K562 (cell line): ENCODE results near the gene CPED1. TPM values are rescaled to one million over a fixed set of nuclear protein-coding genes. Genes with fewer than 3 reads are reported as not detected.

Experiments used
- ATAC-seq: fragments of 200-7000 bp; cut with Tn5 transposase; 3 replicates; pipeline ENCODE4 v1.9.1; 2020; ENCODE audit warnings: moderate library complexity
- BruUV-seq: library from RNA; stranded (reverse); fragments of 400-500 nt; replicated peaks from 2 replicates; lab custom pipeline; 2021; lab: Mats Ljungman, UMichigan
- CTCF ChIA-PET: fragments of 300-600 bp; formaldehyde crosslinking; extraction: SDS; loops from one replicate; lab custom pipeline; 2021; ENCODE audit warnings: low intra/inter-chr PET ratio; lab: Yijun Ruan, JAX
- POLR2A ChIA-PET: fragments of 300-600, 350-650 bp; sonication (Branson Sonifier 250); formaldehyde crosslinking; extraction: SDS; loops from one replicate; lab custom pipeline; 2021; ENCODE audit warnings: antibody characterized with exemption, inconsistent platforms; lab: Yijun Ruan, JAX
- DNase-seq, 4 experiments: peaks; one replicate each; pipeline versions ENCODE4 v3.0.0 to v3.0.0-alpha.2; 2011 to 2018; ENCODE audit warnings: low spot score in 3 of 4, mixed read lengths in 3 of 4; ENCODE audit errors: extremely low read depth in 1 of 4
- FAIRE-seq: peaks from 2 replicates; lab custom pipeline; 2011; peaks lifted over from hg19 to GRCh38; lab: Jason Lieb, UNC
- H2AFZ ChIP-seq: 2 replicates; pipeline ENCODE4 v1.6.0; 2011; ENCODE audit warnings: low read depth, low read length, control low read depth, inconsistent platforms
- H3K27ac ChIP-seq: fragments of 200-600 bp; 3 replicates; pipeline ENCODE4 v1.8.0; 2011; ENCODE audit warnings: low read depth, mild to moderate bottlenecking, control low read depth, inconsistent platforms, low read length, moderate library complexity, mixed read lengths; ENCODE audit errors: extremely low read depth
- H3K27me3 ChIP-seq, 2 experiments: fragments of 300-600 bp in 1 of 2; 2 replicates in 1 of 2; 3 replicates in 1 of 2; pipeline versions ENCODE4 v1.6.0 to v1.8.0; 2011; ENCODE audit warnings: inconsistent platforms in 2 of 2, low read length in 2 of 2, mild to moderate bottlenecking in 1 of 2, mixed read lengths in 1 of 2, moderate library complexity in 1 of 2; ENCODE audit not compliant: control insufficient read depth in 2 of 2, insufficient read depth in 2 of 2
- H3K36me3 ChIP-seq: fragments of 300-600 bp; 3 replicates; pipeline ENCODE4 v1.8.0; 2011; ENCODE audit warnings: mild to moderate bottlenecking, low read length, inconsistent platforms; ENCODE audit not compliant: control insufficient read depth, insufficient read depth
- H3K4me1 ChIP-seq, 2 experiments: fragments of 200-600 bp in 1 of 2; replicated peaks in 1 of 2; 2 replicates in 1 of 2; 3 replicates in 1 of 2; pipeline versions ENCODE4 v1.5.1 to v1.8.0; 2011; ENCODE audit warnings: inconsistent platforms in 2 of 2, low read length in 2 of 2, mild to moderate bottlenecking in 1 of 2, mixed read lengths in 1 of 2, moderate library complexity in 1 of 2; ENCODE audit not compliant: control insufficient read depth in 2 of 2, insufficient read depth in 2 of 2
- H3K4me2 ChIP-seq: 2 replicates; pipeline ENCODE4 v1.6.1; 2011; ENCODE audit warnings: low read length, control low read depth, inconsistent platforms, mixed read lengths; ENCODE audit not compliant: insufficient read depth
- H3K4me3 ChIP-seq: fragments of 200-600 bp; sonication (generic), shearing (Covaris generic); 2 replicates; pipeline ENCODE4 v1.5.1; 2016; ENCODE audit warnings: control low read depth, inconsistent platforms
- H3K79me2 ChIP-seq: fragments of 200-600 bp; 3 replicates; pipeline ENCODE4 v1.8.0; 2011; ENCODE audit warnings: low read length, inconsistent platforms; ENCODE audit not compliant: control insufficient read depth, insufficient read depth
- H3K9ac ChIP-seq, 2 experiments: 2 replicates each; pipeline versions ENCODE4 v1.6.0 to v1.6.1; 2011; ENCODE audit warnings: low read depth in 2 of 2, low read length in 2 of 2, control low read depth in 1 of 2, inconsistent platforms in 1 of 2, mild to moderate bottlenecking in 1 of 2, mixed read lengths in 1 of 2; ENCODE audit not compliant: insufficient read depth in 1 of 2
- H3K9me1 ChIP-seq: one replicate; pipeline ENCODE4 v1.6.0; 2011; ENCODE audit warnings: inconsistent platforms, mild to moderate bottlenecking, low read length, moderate library complexity; ENCODE audit not compliant: control insufficient read depth, insufficient read depth
- H3K9me3 ChIP-seq: replicated peaks from 2 replicates; pipeline ENCODE4 v1.5.1; 2011; ENCODE audit warnings: low read depth, low read length, inconsistent platforms; ENCODE audit not compliant: control insufficient read depth, insufficient read depth
- H4K20me1 ChIP-seq: replicated peaks from 2 replicates; pipeline ENCODE4 v1.6.1; 2011; ENCODE audit warnings: low read length, inconsistent platforms, mixed read lengths; ENCODE audit not compliant: control insufficient read depth, insufficient read depth
- ARNT ChIP-seq, 2 experiments: fragments of 450-650 bp; IDR thresholded peaks; 2 replicates each; pipeline ENCODE4 v1.6.1; 2016; ENCODE audit warnings: mild to moderate bottlenecking in 1 of 2
- CEBPB ChIP-seq: fragments of 450-650 bp; IDR thresholded peaks from 2 replicates; pipeline ENCODE4 v1.6.1; 2016; ENCODE audit warnings: missing genetic modification characterization, missing compliant biosample characterization
- CHD4 ChIP-seq: fragments of 200-600 bp; sonication (generic); IDR thresholded peaks from 3 replicates; pipeline ENCODE4 v1.6.1; 2012; ENCODE audit warnings: low read depth, mild to moderate bottlenecking, mixed read lengths, low read length, inconsistent platforms; ENCODE audit not compliant: insufficient read depth, insufficient replicate concordance, poor library complexity, severe bottlenecking
- ERF ChIP-seq: fragments of 450-650 bp; formaldehyde crosslinking; IDR thresholded peaks from 2 replicates; pipeline ENCODE4 v1.4.0; 2020; ENCODE audit warnings: mild to moderate bottlenecking, mixed read lengths
- FOXA3 ChIP-seq, 2 experiments: fragments of 450-650 bp in 1 of 2; sonication (generic) in 1 of 2; formaldehyde crosslinking; IDR thresholded peaks in 1 of 2; conservative IDR thresholded peaks in 1 of 2; 2 replicates each; pipeline versions ENCODE4 v1.4.0 to v1.8.0; 2020 to 2022; ENCODE audit warnings: mild to moderate bottlenecking in 2 of 2, missing genetic modification reagents in 1 of 2
- FOXP1 ChIP-seq: sonication (generic); formaldehyde crosslinking; IDR thresholded peaks from 2 replicates; pipeline ENCODE4 v1.8.0; 2022; ENCODE audit warnings: mild to moderate bottlenecking, missing genetic modification reagents
- GMEB1 ChIP-seq: fragments of 250-450 bp; sonication (Bioruptor Pico); IDR thresholded peaks from 2 replicates; pipeline ENCODE4 v1.4.0; 2020; ENCODE audit warnings: mild to moderate bottlenecking
- HDAC3 ChIP-seq: fragments of 450-650 bp; IDR thresholded peaks from 2 replicates; pipeline ENCODE4 v1.6.1; 2018; ENCODE audit warnings: borderline replicate concordance, mild to moderate bottlenecking, moderate library complexity; ENCODE audit not compliant: partially characterized antibody
- HDGF ChIP-seq: fragments of 450-650 bp; IDR thresholded peaks from 2 replicates; pipeline ENCODE4 v1.6.1; 2016
- PHB2 ChIP-seq: fragments of 450-650 bp; IDR thresholded peaks from 2 replicates; pipeline ENCODE4 v1.6.1; 2017; ENCODE audit warnings: low read depth
- RBM39 ChIP-seq: fragments of 200-400 bp; formaldehyde crosslinking; optimal IDR thresholded peaks from 2 replicates; pipeline ENCODE3; 2018; ENCODE audit warnings: low read depth, low read length
- SP2 ChIP-seq: IDR thresholded peaks from 2 replicates; pipeline ENCODE4 v1.6.1; 2011; ENCODE audit warnings: mild to moderate bottlenecking, low read depth, low read length, moderate library complexity; ENCODE audit not compliant: poor library complexity, severe bottlenecking; ENCODE audit errors: extremely low read depth
- TCF3 ChIP-seq: sonication (generic); formaldehyde crosslinking; IDR thresholded peaks from 2 replicates; pipeline ENCODE4 v1.4.0; 2020; ENCODE audit warnings: mild to moderate bottlenecking, missing genetic modification reagents
- VEZF1 ChIP-seq: fragments of 200-800 bp; sonication (Bioruptor generic); IDR thresholded peaks from 2 replicates; pipeline ENCODE4 v1.6.1; 2017; ENCODE audit warnings: missing genetic modification characterization, missing compliant biosample characterization
- ZFX ChIP-seq: sonication (generic); formaldehyde crosslinking; IDR thresholded peaks from 2 replicates; pipeline ENCODE4 v1.8.0; 2022; ENCODE audit warnings: mild to moderate bottlenecking, missing genetic modification reagents, moderate library complexity
- ZNF311 ChIP-seq: fragments of 250-450 bp; sonication (Bioruptor Pico); IDR thresholded peaks from 2 replicates; pipeline ENCODE4 v1.4.0; 2020; ENCODE audit warnings: mild to moderate bottlenecking, moderate library complexity
- ZNF431 ChIP-seq: sonication (generic); formaldehyde crosslinking; IDR thresholded peaks from 2 replicates; pipeline ENCODE4 v1.8.0; 2022; ENCODE audit warnings: mild to moderate bottlenecking, missing genetic modification reagents
- WGBS: fragments of 100-300 bp; shearing (Covaris generic); methylation state at CpG from one replicate; pipeline ENCODE4 v1.1.6; 2016; ENCODE audit warnings: low coverage, mixed read lengths; ENCODE audit not compliant: insufficient coverage; ENCODE audit errors: missing lambda C conversion rate; 5-methylcytosine and 5-hydroxymethylcytosine counted together
- in situ Hi-C: fragments of 300-500 bp; cut with MboI; formaldehyde crosslinking; loops from 4 replicates; pipeline ENCODE4 v1.15.0; 2018; ENCODE audit warnings: inconsistent platforms, mixed read lengths
- intact Hi-C: fragments of 100-400 bp; cut with micrococcal nuclease; formaldehyde crosslinking; loops from 2 replicates; pipeline ENCODE4 v1.14.2; 2022
- polyA plus RNA-seq, 8 experiments: library from polyadenylated mRNA; depleted of rRNA in 4 of 8; stranded (reverse) in 5 of 8; unstranded in 3 of 8; fragments of >200 nt; fragmentation: Nextera tagmentation in 2 of 8; fragmentation: Illumina TruSeq in 1 of 8; extraction: Ambion mirVana in 2 of 8; extraction: Trizol in 1 of 8; gene quantifications; 2 replicates each; pipeline versions ENCODE4 v1.2.1 to v1.2.3, GENCODE V29; 2011 to 2014; ENCODE audit warnings: inconsistent platforms in 1 of 8, missing spikeins in 1 of 8
- total RNA-seq, 7 experiments: library from RNA; depleted of rRNA in 6 of 7; stranded (reverse); fragments of >200 nt in 6 of 7; fragmentation: Illumina TruSeq in 2 of 7; extraction: Trizol in 2 of 7; gene quantifications; 2 replicates each; pipeline versions ENCODE4 v1.2.1 to v1.2.3, GENCODE V29; 2011 to 2021; ENCODE audit warnings: low replicate concordance in 1 of 7

Gene CPED1
- total and polyA plus RNA-seq, 9 of the 15 experiments (the other 6 are each of a cell fraction or from before 2014, with no cell fraction given), result 195 to 393 (median 290) TPM

- TF ChIP-seq SP2 (no peak), FOXA3 (CRISPR knock-in tag; conservative IDR thresholded peaks at IDR 0.05 in 1 of 2, IDR thresholded peaks at IDR 0.05 in 1 of 2) (peak in 1 of 2 experiments; percentile 85; a peak in 2 of 4 replicates), ZFX (CRISPR knock-in tag) (no peak), ZNF311 (no peak)
These were observed 37.8 kb upstream of the CPED1 start, which contains the start of gene ING3 (continued) for GRCh38 chr7:120950539-120951308.

GRCh38 chr7:120951309-120951699 is 37.2 kb upstream of the CPED1 start:
- no peaks in the 10 kb centered on the region for H3K27me3 ChIP-seq
- peaks cover 30% of the 10 kb centered on the region for H3K79me2 ChIP-seq
- no peaks in the 10 kb centered on the region for H4K20me1 ChIP-seq
- H2AFZ ChIP-seq, result peak overlapping the region; percentile 89
- H3K9ac ChIP-seq, result peak overlapping the region; percentile 90 to 97
- in situ Hi-C loops (no loop called here), intact Hi-C loops (loop anchor here (5.0 kb wide), 1 partner anchor 446 kb away; the partner anchor contains the start of gene FAM3C)
- H3K4me2 ChIP-seq, result peak overlapping the region; percentile 99
- under 1% methylated on average over 8 of the region's 8 CpGs for WGBS
- no TSS peak for BruUV-seq
- H3K9me1 ChIP-seq, result no peaks in the 10 kb centered on the region
- POLR2A ChIA-PET, result interaction anchor here (0.6 to 2.4 kb wide), 25 partner anchors 8 to 596 kb away, joined by 3 to 23 read pairs (median 4); partner anchors contain the start of gene CPED1
- no peak for ATAC-seq
- H3K27ac ChIP-seq, result peak overlapping the region; percentile 95
- H3K4me3 ChIP-seq, result peak overlapping the region; percentile 55
- no peak for DNase-seq
- peaks cover 45% of the 10 kb centered on the region for H3K36me3 ChIP-seq
- CTCF ChIA-PET, result interaction anchor here (0.6 kb wide), 1 partner anchor 157 kb away, joined by 3 read pairs; no protein-coding TSS in a partner anchor
- peaks cover 0 to 5% of the 10 kb centered on the region in 2 experiments; a peak in 2 of 5 replicates for H3K4me1 ChIP-seq
- FAIRE-seq, result no peak
- no peaks in the 10 kb centered on the region for H3K9me3 ChIP-seq
- TF ChIP-seq VEZF1 (CRISPR knock-in tag) (no peak), ARNT (IDR thresholded peaks at IDR 0.05) (0 out of 4 replicates have a peak, but pooled peaks of 1 of the 2 experiments have one; percentile 55), CHD4 (no peak), PHB2 (no peak), CEBPB (tag) (peak; percentile 54; the same call in 1 of the 2 replicates), HDAC3 (peak; percentile 19), HDGF (peak; percentile 19; the same call in 1 of the 2 replicates), TCF3 (CRISPR knock-in tag) (0 out of 2 replicates have a peak, but pooled peaks have one; percentile 3), FOXP1 (CRISPR knock-in tag) (no peak), GMEB1 (CRISPR knock-in tag) (no peak), RBM39 (peak; percentile 14), ZNF431 (0 out of 2 replicates have a peak, but pooled peaks have one; percentile 11), ERF (CRISPR knock-in tag) (0 out of 2 replicates have a peak, but pooled peaks have one; percentile 76)
